WI38 (cell line): ENCODE results near the gene SERTAD4.
"Not testable (repeated sequence)": the region's sequence is repeated elsewhere in the genome, so short reads cannot be mapped to it uniquely, and the experiment has no call there.

Experiments used
- H3K4me3 ChIP-seq: 2 replicates; pipeline ENCODE4 v1.5.1; 2011; ENCODE audit warnings: low read depth, mild to moderate bottlenecking, control low read depth, low read length
- CTCF ChIP-seq: IDR thresholded peaks from 2 replicates; pipeline ENCODE4 v1.5.1; 2012; ENCODE audit warnings: low read depth, mild to moderate bottlenecking, control low read depth, low read length

SERTAD4 gene

GRCh38 chr1:210232511-210233215 is at the start of gene SERTAD4:
SERTAD4 (plus strand) TSS chr1:210232796; CDS start chr1:210237961, 5,165 bp downstream.
- TF ChIP-seq CTCF: no peak
- H3K4me3 ChIP-seq: peak within 1 kb of the TSS; percentile 74

- H3K4me3 ChIP-seq: no peak overlapping the region
- no peak for TF ChIP-seq CTCF
These were observed 47.5 kb upstream of the SERTAD4 start for GRCh38 chr1:210185063-210185462.

- not testable (repeated sequence) for H3K4me3 ChIP-seq
These were observed 44.6 kb upstream of the SERTAD4 start for GRCh38 chr1:210187849-210188606.

GRCh38 chr1:210189426-210189825 is 43.2 kb upstream of the SERTAD4 start:
- no peak for TF ChIP-seq CTCF

GRCh38 chr1:210195635-210196160 is 36.9 kb upstream of the SERTAD4 start:
- H3K4me3 ChIP-seq: no peak overlapping the region
- TF ChIP-seq CTCF: no peak

More at GRCh38 chr1:210189426-210189825, 43.2 kb upstream of the SERTAD4 start:
- H3K4me3 ChIP-seq: no peak overlapping the region

GRCh38 chr1:210196266-210196665 is 36.3 kb upstream of the SERTAD4 start:
- not testable (repeated sequence) for H3K4me3 ChIP-seq

- H3K4me3 ChIP-seq: no peak overlapping the region
- TF ChIP-seq CTCF: no peak
These were observed 33.8 kb upstream of the SERTAD4 start for GRCh38 chr1:210198840-210199239.

GRCh38 chr1:210200124-210200736 is 32.4 kb upstream of the SERTAD4 start:
- H3K4me3 ChIP-seq: no peak overlapping the region
- TF ChIP-seq CTCF: no peak
